NB4 (cell line): Measurements from ENCODE around the gene LMBRD1.

Experiments used
- CTCF ChIP-seq: IDR thresholded peaks from one replicate; pipeline ENCODE4 v1.5.1; 2012; ENCODE audit warnings: low read depth, low read length
- POLR2A ChIP-seq: IDR thresholded peaks from 2 replicates; pipeline ENCODE4 v1.6.1; 2011; ENCODE audit warnings: mild to moderate bottlenecking; ENCODE audit not compliant: insufficient read length; ENCODE audit errors: extremely low read depth

- TF ChIP-seq CTCF (no peak), POLR2A (no peak)
Observed at GRCh38 chr6:69627625-69628024, 169.2 kb downstream of the LMBRD1 start.
